HEK293T (cell line): Measurements from ENCODE around the gene SLC38A4.

Experiments used
- CTCF ChIA-PET: fragments of 350-600 bp; formaldehyde crosslinking; extraction: SDS; loops from one replicate; lab custom pipeline; 2021; ENCODE audit warnings: antibody characterized with exemption, inconsistent platforms; lab: Yijun Ruan, JAX
- POLR2A ChIA-PET: fragments of 350-600 bp; formaldehyde crosslinking; extraction: SDS; loops from one replicate; lab custom pipeline; 2020; ENCODE audit warnings: antibody characterized with exemption, inconsistent platforms; lab: Yijun Ruan, JAX
- DNase-seq: peaks from one replicate; pipeline ENCODE4 v3.0.0; 2012; ENCODE audit warnings: mixed read lengths; ENCODE audit errors: extremely low spot score
- ARNT ChIP-seq: fragments of 450-650 bp; IDR thresholded peaks from 2 replicates; pipeline ENCODE4 v1.6.1; 2017; ENCODE audit warnings: mild to moderate bottlenecking
- BHLHE40 ChIP-seq: fragments of 450-650 bp; IDR thresholded peaks from 2 replicates; pipeline ENCODE4 v1.6.1; 2016; ENCODE audit warnings: mild to moderate bottlenecking, moderate library complexity, borderline replicate concordance
- CTBP1 ChIP-seq: fragments of 450-650 bp; IDR thresholded peaks from 2 replicates; pipeline ENCODE4 v1.6.1; 2016; ENCODE audit warnings: borderline replicate concordance
- ELF4 ChIP-seq: fragments of 450-650 bp; IDR thresholded peaks from 2 replicates; pipeline ENCODE4 v1.6.1; 2017; ENCODE audit warnings: antibody characterized with exemption
- FOXA1 ChIP-seq: fragments of 450-650 bp; IDR thresholded peaks from 2 replicates; pipeline ENCODE4 v1.6.1; 2016; ENCODE audit warnings: mild to moderate bottlenecking
- FOXK2 ChIP-seq: fragments of 450-650 bp; IDR thresholded peaks from 2 replicates; pipeline ENCODE4 v1.6.1; 2016; ENCODE audit warnings: mild to moderate bottlenecking
- FOXM1 ChIP-seq: fragments of 450-650 bp; IDR thresholded peaks from 2 replicates; pipeline ENCODE4 v1.6.1; 2017; ENCODE audit warnings: mild to moderate bottlenecking, borderline replicate concordance
- HDGF ChIP-seq: fragments of 450-650 bp; IDR thresholded peaks from 2 replicates; pipeline ENCODE4 v1.6.1; 2017; ENCODE audit warnings: antibody characterized with exemption, borderline replicate concordance
- L3MBTL2 ChIP-seq: fragments of 450-650 bp; conservative IDR thresholded peaks from 2 replicates; pipeline ENCODE4 v1.6.1; 2016; ENCODE audit warnings: mild to moderate bottlenecking
- LEF1 ChIP-seq: fragments of 450-650 bp; IDR thresholded peaks from 2 replicates; pipeline ENCODE4 v1.6.1; 2017; ENCODE audit warnings: mild to moderate bottlenecking, borderline replicate concordance
- NFRKB ChIP-seq: fragments of 450-650 bp; IDR thresholded peaks from 2 replicates; pipeline ENCODE4 v1.6.1; 2016; ENCODE audit warnings: mild to moderate bottlenecking, moderate library complexity
- PKNOX1 ChIP-seq: fragments of 450-650 bp; IDR thresholded peaks from 2 replicates; pipeline ENCODE4 v1.6.1; 2016
- SP1 ChIP-seq: fragments of 450-650 bp; IDR thresholded peaks from 2 replicates; pipeline ENCODE4 v1.6.1; 2017
- SUZ12 ChIP-seq: fragments of 450-650 bp; IDR thresholded peaks from 2 replicates; pipeline ENCODE4 v1.6.1; 2016; ENCODE audit warnings: mild to moderate bottlenecking
- TARDBP ChIP-seq: fragments of 450-650 bp; IDR thresholded peaks from 2 replicates; pipeline ENCODE4 v1.6.1; 2016
- ZNF384 ChIP-seq: fragments of 450-650 bp; IDR thresholded peaks from 2 replicates; pipeline ENCODE4 v1.6.1; 2016

SLC38A4 gene

GRCh38 chr12:46790066-46790465, 35.7 kb downstream of the SLC38A4 start:
- TF ChIP-seq FOXK2 (no peak), FOXA1 (no peak), ELF4 (no peak), NFRKB (no peak), L3MBTL2 (no peak), CTBP1 (no peak), TARDBP (no peak), PKNOX1 (no peak), LEF1 (no peak), ZNF384 (no peak), FOXM1 (no peak)
- CTCF ChIA-PET: no interaction called here
- POLR2A ChIA-PET: no interaction called here
- DNase-seq: no peak

- ChIA-PET CTCF (no interaction called here), POLR2A (no interaction called here)
- DNase-seq: no peak
- TF ChIP-seq PKNOX1 (no peak), BHLHE40 (no peak)
These were observed 37.5 kb downstream of the SLC38A4 start for GRCh38 chr12:46788072-46788887.

- TF ChIP-seq SP1 (no peak), L3MBTL2 (no peak), ELF4 (no peak), TARDBP (no peak), ARNT (no peak), BHLHE40 (no peak), FOXA1 (no peak), FOXK2 (no peak), SUZ12 (no peak), HDGF (no peak)
- no peak for DNase-seq
- CTCF ChIA-PET: no interaction called here
- POLR2A ChIA-PET: no interaction called here
These were observed 38.2 kb downstream of the SLC38A4 start for GRCh38 chr12:46787496-46788055.

- CTCF ChIA-PET: no interaction called here
- DNase-seq: no peak
- TF ChIP-seq FOXA1: no peak
- TF ChIP-seq NFRKB: no peak
- POLR2A ChIA-PET: no interaction called here
These were observed 39.0 kb downstream of the SLC38A4 start for GRCh38 chr12:46786774-46787173.

GRCh38 chr12:46785382-46785781, 40.4 kb downstream of the SLC38A4 start:
- no peak for TF ChIP-seq CTBP1
- TF ChIP-seq HDGF: no peak
- no peak for TF ChIP-seq ELF4
- TF ChIP-seq SUZ12: no peak
- TF ChIP-seq LEF1: no peak
- ChIA-PET CTCF (no interaction called here), POLR2A (no interaction called here)
- no peak for DNase-seq

GRCh38 chr12:46783871-46784270, 41.9 kb downstream of the SLC38A4 start:
- CTCF ChIA-PET: no interaction called here

More at GRCh38 chr12:46783871-46784270, 41.9 kb downstream of the SLC38A4 start:
- DNase-seq: no peak
- no peak for TF ChIP-seq ELF4
- no peak for TF ChIP-seq CTBP1
- TF ChIP-seq FOXK2: no peak
- TF ChIP-seq BHLHE40: no peak
- TF ChIP-seq ZNF384: no peak
- TF ChIP-seq FOXA1: no peak
- TF ChIP-seq FOXM1: no peak
- no peak for TF ChIP-seq ARNT
- TF ChIP-seq HDGF: no peak
- no peak for TF ChIP-seq SUZ12
- no peak for TF ChIP-seq L3MBTL2
- TF ChIP-seq SP1: no peak
- TF ChIP-seq TARDBP: no peak
- TF ChIP-seq PKNOX1: no peak
- POLR2A ChIA-PET: no interaction called here
